K562 (cell line): Measurements from ENCODE around the gene TAF1D. TPM values are rescaled to one million over a fixed set of nuclear protein-coding genes. Genes with fewer than 3 reads are reported as not detected.

Source experiments
- ATAC-seq: fragments of 200-7000 bp; cut with Tn5 transposase; 3 replicates; pipeline ENCODE4 v1.9.1; 2020; ENCODE audit warnings: moderate library complexity
- BruUV-seq: library from RNA; stranded (reverse); fragments of 400-500 nt; replicated peaks from 2 replicates; lab custom pipeline; 2021; lab: Mats Ljungman, UMichigan
- CTCF ChIA-PET: fragments of 300-600 bp; formaldehyde crosslinking; extraction: SDS; loops from one replicate; lab custom pipeline; 2021; ENCODE audit warnings: low intra/inter-chr PET ratio; lab: Yijun Ruan, JAX
- POLR2A ChIA-PET: fragments of 300-600, 350-650 bp; sonication (Branson Sonifier 250); formaldehyde crosslinking; extraction: SDS; loops from one replicate; lab custom pipeline; 2021; ENCODE audit warnings: antibody characterized with exemption, inconsistent platforms; lab: Yijun Ruan, JAX
- DNase-seq, 4 experiments: peaks; one replicate each; pipeline versions ENCODE4 v3.0.0 to v3.0.0-alpha.2; 2011 to 2018; ENCODE audit warnings: low spot score in 3 of 4, mixed read lengths in 3 of 4; ENCODE audit errors: extremely low read depth in 1 of 4
- FAIRE-seq: peaks from 2 replicates; lab custom pipeline; 2011; peaks lifted over from hg19 to GRCh38; lab: Jason Lieb, UNC
- H2AFZ ChIP-seq: 2 replicates; pipeline ENCODE4 v1.6.0; 2011; ENCODE audit warnings: low read depth, low read length, control low read depth, inconsistent platforms
- H3K27ac ChIP-seq: fragments of 200-600 bp; 3 replicates; pipeline ENCODE4 v1.8.0; 2011; ENCODE audit warnings: low read depth, mild to moderate bottlenecking, control low read depth, inconsistent platforms, low read length, moderate library complexity, mixed read lengths; ENCODE audit errors: extremely low read depth
- H3K27me3 ChIP-seq, 2 experiments: fragments of 300-600 bp in 1 of 2; 2 replicates in 1 of 2; 3 replicates in 1 of 2; pipeline versions ENCODE4 v1.6.0 to v1.8.0; 2011; ENCODE audit warnings: inconsistent platforms in 2 of 2, low read length in 2 of 2, mild to moderate bottlenecking in 1 of 2, mixed read lengths in 1 of 2, moderate library complexity in 1 of 2; ENCODE audit not compliant: control insufficient read depth in 2 of 2, insufficient read depth in 2 of 2
- H3K36me3 ChIP-seq: fragments of 300-600 bp; 3 replicates; pipeline ENCODE4 v1.8.0; 2011; ENCODE audit warnings: mild to moderate bottlenecking, low read length, inconsistent platforms; ENCODE audit not compliant: control insufficient read depth, insufficient read depth
- H3K4me1 ChIP-seq, 2 experiments: fragments of 200-600 bp in 1 of 2; replicated peaks in 1 of 2; 2 replicates in 1 of 2; 3 replicates in 1 of 2; pipeline versions ENCODE4 v1.5.1 to v1.8.0; 2011; ENCODE audit warnings: inconsistent platforms in 2 of 2, low read length in 2 of 2, mild to moderate bottlenecking in 1 of 2, mixed read lengths in 1 of 2, moderate library complexity in 1 of 2; ENCODE audit not compliant: control insufficient read depth in 2 of 2, insufficient read depth in 2 of 2
- H3K4me2 ChIP-seq: 2 replicates; pipeline ENCODE4 v1.6.1; 2011; ENCODE audit warnings: low read length, control low read depth, inconsistent platforms, mixed read lengths; ENCODE audit not compliant: insufficient read depth
- H3K4me3 ChIP-seq: fragments of 200-600 bp; sonication (generic), shearing (Covaris generic); 2 replicates; pipeline ENCODE4 v1.5.1; 2016; ENCODE audit warnings: control low read depth, inconsistent platforms
- H3K79me2 ChIP-seq: fragments of 200-600 bp; 3 replicates; pipeline ENCODE4 v1.8.0; 2011; ENCODE audit warnings: low read length, inconsistent platforms; ENCODE audit not compliant: control insufficient read depth, insufficient read depth
- H3K9ac ChIP-seq, 2 experiments: 2 replicates each; pipeline versions ENCODE4 v1.6.0 to v1.6.1; 2011; ENCODE audit warnings: low read depth in 2 of 2, low read length in 2 of 2, control low read depth in 1 of 2, inconsistent platforms in 1 of 2, mild to moderate bottlenecking in 1 of 2, mixed read lengths in 1 of 2; ENCODE audit not compliant: insufficient read depth in 1 of 2
- H3K9me1 ChIP-seq: one replicate; pipeline ENCODE4 v1.6.0; 2011; ENCODE audit warnings: inconsistent platforms, mild to moderate bottlenecking, low read length, moderate library complexity; ENCODE audit not compliant: control insufficient read depth, insufficient read depth
- H3K9me3 ChIP-seq: replicated peaks from 2 replicates; pipeline ENCODE4 v1.5.1; 2011; ENCODE audit warnings: low read depth, low read length, inconsistent platforms; ENCODE audit not compliant: control insufficient read depth, insufficient read depth
- H4K20me1 ChIP-seq: replicated peaks from 2 replicates; pipeline ENCODE4 v1.6.1; 2011; ENCODE audit warnings: low read length, inconsistent platforms, mixed read lengths; ENCODE audit not compliant: control insufficient read depth, insufficient read depth
- HDGF ChIP-seq: fragments of 450-650 bp; IDR thresholded peaks from 2 replicates; pipeline ENCODE4 v1.6.1; 2016
- MIER1 ChIP-seq: fragments of 450-650 bp; IDR thresholded peaks from 2 replicates; pipeline ENCODE4 v1.6.1; 2016; ENCODE audit warnings: antibody characterized with exemption, mild to moderate bottlenecking, low read depth
- PML ChIP-seq: IDR thresholded peaks from 2 replicates; pipeline ENCODE4 v1.6.1; 2012; ENCODE audit warnings: low read length, inconsistent platforms
- POLR2AphosphoS2 ChIP-seq: IDR thresholded peaks from 2 replicates; pipeline ENCODE4 v1.6.1; 2012; ENCODE audit warnings: low read length, improper control_type of control experiment
- POLR2B ChIP-seq: fragments of 450-650 bp; IDR thresholded peaks from 2 replicates; pipeline ENCODE4 v1.6.1; 2018; ENCODE audit warnings: low read depth; ENCODE audit not compliant: partially characterized antibody
- POLR2H ChIP-seq: IDR thresholded peaks from 2 replicates; pipeline ENCODE4 v1.6.1; 2016; ENCODE audit warnings: missing genetic modification characterization, low read depth, mild to moderate bottlenecking, control low read depth, missing compliant biosample characterization, moderate library complexity
- RBM22 ChIP-seq: fragments of 200-400 bp; formaldehyde crosslinking; IDR thresholded peaks from 2 replicates; pipeline ENCODE4 v1.6.1; 2018; ENCODE audit warnings: low read length, low read depth; ENCODE audit not compliant: poor library complexity, severe bottlenecking
- SUPT5H ChIP-seq: fragments of 450-650 bp; IDR thresholded peaks from 2 replicates; pipeline ENCODE4 v1.6.1; 2016
- TARDBP ChIP-seq: fragments of 450-650 bp; IDR thresholded peaks from 2 replicates; pipeline ENCODE4 v1.6.1; 2016
- U2AF1 ChIP-seq: fragments of 200-400 bp; formaldehyde crosslinking; optimal IDR thresholded peaks from 2 replicates; pipeline ENCODE3; 2017; ENCODE audit warnings: mild to moderate bottlenecking, low read depth, low read length, moderate library complexity
- WGBS: fragments of 100-300 bp; shearing (Covaris generic); methylation state at CpG from one replicate; pipeline ENCODE4 v1.1.6; 2016; ENCODE audit warnings: low coverage, mixed read lengths; ENCODE audit not compliant: insufficient coverage; ENCODE audit errors: missing lambda C conversion rate; 5-methylcytosine and 5-hydroxymethylcytosine counted together
- in situ Hi-C: fragments of 300-500 bp; cut with MboI; formaldehyde crosslinking; loops from 4 replicates; pipeline ENCODE4 v1.15.0; 2018; ENCODE audit warnings: inconsistent platforms, mixed read lengths
- intact Hi-C: fragments of 100-400 bp; cut with micrococcal nuclease; formaldehyde crosslinking; loops from 2 replicates; pipeline ENCODE4 v1.14.2; 2022
- polyA plus RNA-seq, 8 experiments: library from polyadenylated mRNA; depleted of rRNA in 4 of 8; stranded (reverse) in 5 of 8; unstranded in 3 of 8; fragments of >200 nt; fragmentation: Nextera tagmentation in 2 of 8; fragmentation: Illumina TruSeq in 1 of 8; extraction: Ambion mirVana in 2 of 8; extraction: Trizol in 1 of 8; gene quantifications; 2 replicates each; pipeline versions ENCODE4 v1.2.1 to v1.2.3, GENCODE V29; 2011 to 2014; ENCODE audit warnings: inconsistent platforms in 1 of 8, missing spikeins in 1 of 8
- total RNA-seq, 7 experiments: library from RNA; depleted of rRNA in 6 of 7; stranded (reverse); fragments of >200 nt in 6 of 7; fragmentation: Illumina TruSeq in 2 of 7; extraction: Trizol in 2 of 7; gene quantifications; 2 replicates each; pipeline versions ENCODE4 v1.2.1 to v1.2.3, GENCODE V29; 2011 to 2021; ENCODE audit warnings: low replicate concordance in 1 of 7
- TF ChIP-seq, protein P1 (sequence below): conservative IDR thresholded peaks from 2 replicates; pipeline ENCODE4 v1.6.1; 2011; ENCODE audit warnings: low read depth, mild to moderate bottlenecking, low read length; ENCODE audit not compliant: control insufficient read depth
- TF ChIP-seq, protein P2 (sequence below): fragments of 250-450 bp; sonication (Bioruptor Pico); IDR thresholded peaks from 2 replicates; pipeline ENCODE4 v1.9.0; 2021; ENCODE audit warnings: mild to moderate bottlenecking
- TF ChIP-seq, protein P3 (sequence below), 2 experiments: IDR thresholded peaks; 2 replicates each; pipeline ENCODE4 v1.6.1; 2011; ENCODE audit warnings: borderline replicate concordance in 1 of 2, control low read depth in 1 of 2, low read depth in 1 of 2, low read length in 1 of 2, mild to moderate bottlenecking in 1 of 2, mixed read lengths in 1 of 2, moderate library complexity in 1 of 2; ENCODE audit not compliant: insufficient read depth in 1 of 2, insufficient read length in 1 of 2, poor library complexity in 1 of 2, severe bottlenecking in 1 of 2; ENCODE audit errors: extremely low read depth in 1 of 2

Gene TAF1D
- total and polyA plus RNA-seq, 9 of the 15 experiments (the other 6 are each of a cell fraction or from before 2014, with no cell fraction given): 122 to 347 (median 250) TPM

DNA sequence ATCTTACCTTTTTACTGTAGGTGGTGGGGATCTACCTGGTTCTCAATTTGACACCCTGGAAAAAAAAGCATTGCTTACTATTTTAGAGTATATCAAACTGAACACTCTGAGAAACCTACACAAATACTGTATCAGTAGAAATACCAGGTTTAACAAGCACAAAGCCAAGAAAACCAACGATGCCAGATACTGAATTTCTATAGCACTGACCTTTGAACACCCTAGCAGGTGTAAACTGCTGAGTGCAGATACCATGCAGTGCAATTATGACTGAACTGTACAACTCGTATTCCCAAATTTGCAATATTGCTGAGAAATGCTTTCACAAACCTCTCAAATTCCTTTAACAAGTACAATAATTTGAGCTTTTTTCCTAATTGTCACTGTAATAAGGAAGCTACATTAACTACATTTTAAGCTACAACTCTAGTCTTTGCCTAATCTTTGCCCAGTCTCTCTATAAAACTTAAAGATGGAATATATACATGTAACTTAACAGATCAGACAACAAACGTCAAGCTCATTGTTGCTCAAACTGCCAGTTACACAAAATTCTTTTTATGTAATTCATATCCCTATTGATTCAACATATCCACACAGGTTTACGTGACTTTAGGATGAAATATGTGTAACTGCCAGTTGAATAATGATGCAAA, 8.9 kb downstream of the TAF1D start (continued):
- TF ChIP-seq MIER1 (no peak), POLR2AphosphoS2 (peak; percentile 54), HDGF (no peak), POLR2B (peak; percentile 28), TARDBP (no peak)
- TF ChIP-seq, protein P1, sequence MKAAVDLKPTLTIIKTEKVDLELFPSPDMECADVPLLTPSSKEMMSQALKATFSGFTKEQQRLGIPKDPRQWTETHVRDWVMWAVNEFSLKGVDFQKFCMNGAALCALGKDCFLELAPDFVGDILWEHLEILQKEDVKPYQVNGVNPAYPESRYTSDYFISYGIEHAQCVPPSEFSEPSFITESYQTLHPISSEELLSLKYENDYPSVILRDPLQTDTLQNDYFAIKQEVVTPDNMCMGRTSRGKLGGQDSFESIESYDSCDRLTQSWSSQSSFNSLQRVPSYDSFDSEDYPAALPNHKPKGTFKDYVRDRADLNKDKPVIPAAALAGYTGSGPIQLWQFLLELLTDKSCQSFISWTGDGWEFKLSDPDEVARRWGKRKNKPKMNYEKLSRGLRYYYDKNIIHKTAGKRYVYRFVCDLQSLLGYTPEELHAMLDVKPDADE: no peak

DNA sequence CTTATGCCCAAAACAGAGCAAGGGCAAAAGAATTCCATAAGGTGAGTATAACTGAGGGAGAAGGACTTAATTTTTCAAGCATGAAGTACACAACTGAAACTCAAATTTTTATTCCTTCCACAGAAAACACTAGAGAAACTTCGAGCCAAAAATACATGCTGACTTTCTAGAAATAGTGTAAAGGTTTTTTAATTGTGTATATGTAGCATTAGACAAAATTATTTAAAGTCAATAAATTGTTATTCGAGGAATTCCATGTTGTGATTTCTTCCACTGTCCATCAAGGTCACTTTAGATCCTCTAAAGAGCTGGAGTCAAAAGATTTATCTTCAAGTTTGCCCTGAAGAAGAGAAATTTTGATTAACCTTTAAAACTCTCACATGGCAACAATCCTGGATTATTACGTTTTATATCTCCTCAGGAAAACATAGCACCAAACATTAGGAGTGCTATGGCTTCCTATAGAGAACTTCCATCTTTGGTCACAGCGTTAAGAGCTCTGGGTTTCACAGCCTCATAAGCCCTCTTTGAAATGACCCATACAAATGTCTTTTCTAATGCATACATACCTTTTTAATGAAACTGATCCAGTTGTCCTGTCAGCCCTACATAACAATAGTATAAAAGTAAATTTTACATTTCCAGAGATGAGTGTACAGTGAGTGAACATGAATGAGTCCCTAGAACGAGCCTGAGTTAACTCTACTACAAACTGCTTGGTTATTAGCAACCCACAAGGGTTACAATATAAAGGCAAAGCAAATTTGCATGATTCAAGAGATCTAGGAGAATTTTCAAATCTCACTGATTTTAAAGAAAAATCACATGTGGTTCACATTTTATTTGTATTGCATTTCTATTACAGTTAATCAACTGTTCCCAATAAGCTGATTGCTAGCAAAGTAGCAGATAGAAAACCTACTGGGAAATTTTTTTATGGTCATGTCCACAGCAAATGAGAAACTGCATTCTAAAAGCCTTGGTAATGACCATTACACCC, 10.9 kb downstream of the TAF1D start:
- Histone ChIP-seq H3K4me3 (no peak overlapping the region), H3K9ac (no peak overlapping the region), H2AFZ (no peak overlapping the region), H3K36me3 (peaks cover 99% of the 10 kb centered on the region), H4K20me1 (peaks cover 4% of the 10 kb centered on the region; the same call in 1 of the 2 replicates), H3K9me1 (no peaks in the 10 kb centered on the region), H3K27me3 (no peaks in the 10 kb centered on the region), H3K4me1 (no peaks in the 10 kb centered on the region; a peak in 1 of 5 replicates), H3K4me2 (no peak overlapping the region), H3K79me2 (peaks cover 34% of the 10 kb centered on the region), H3K9me3 (no peaks in the 10 kb centered on the region), H3K27ac (no peak overlapping the region)
- POLR2A ChIA-PET: interaction anchor here (2.1 to 9.3 kb wide), 4 partner anchors 10 to 13 kb away, joined by 8 to 98 read pairs (median 9); partner anchors contain the start of genes C11orf54 and TAF1D
- intact Hi-C loops: no loop called here
- ATAC-seq: peak; percentile 2; the same call in 2 of the 3 replicates
- TSS peak; percentile 24 for BruUV-seq
- WGBS: 77% methylated on average over 5 of the region's 5 CpGs
- in situ Hi-C loops: no loop called here
- no peak for FAIRE-seq
- CTCF ChIA-PET: no interaction called here
- DNase-seq: no peak
- TF ChIP-seq U2AF1 (peak; percentile 22), RBM22 (peak; percentile 65), POLR2H (peak; percentile 46; the same call in 1 of the 2 replicates), PML (peak; percentile 21; the same call in 1 of the 2 replicates), SUPT5H (peak; percentile 18; the same call in 1 of the 2 replicates), POLR2AphosphoS2 (0 out of 2 replicates have a peak, but pooled peaks have one; percentile 64)
- TF ChIP-seq, protein P2, sequence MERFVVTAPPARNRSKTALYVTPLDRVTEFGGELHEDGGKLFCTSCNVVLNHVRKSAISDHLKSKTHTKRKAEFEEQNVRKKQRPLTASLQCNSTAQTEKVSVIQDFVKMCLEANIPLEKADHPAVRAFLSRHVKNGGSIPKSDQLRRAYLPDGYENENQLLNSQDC (CRISPR knock-in tag): no peak
- TF ChIP-seq, protein P3, sequence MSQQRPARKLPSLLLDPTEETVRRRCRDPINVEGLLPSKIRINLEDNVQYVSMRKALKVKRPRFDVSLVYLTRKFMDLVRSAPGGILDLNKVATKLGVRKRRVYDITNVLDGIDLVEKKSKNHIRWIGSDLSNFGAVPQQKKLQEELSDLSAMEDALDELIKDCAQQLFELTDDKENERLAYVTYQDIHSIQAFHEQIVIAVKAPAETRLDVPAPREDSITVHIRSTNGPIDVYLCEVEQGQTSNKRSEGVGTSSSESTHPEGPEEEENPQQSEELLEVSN (IDR thresholded peaks at IDR 0.05; ENCODE audit: borderline replicate concordance in 1 of 2, extremely low read depth in 1 of 2, insufficient read depth in 1 of 2, insufficient read length in 1 of 2, low read depth in 1 of 2, low read length in 1 of 2, poor library complexity in 1 of 2, severe bottlenecking in 1 of 2): no peak
